Hepatocyte (in vitro differentiated cells): ENCODE data around the gene FKBP14. TPM values are rescaled to one million over a fixed set of nuclear protein-coding genes. Genes with fewer than 3 reads are reported as not detected.

ENCODE experiments used
- DNase-seq: peaks from one replicate; pipeline ENCODE4 v3.0.0-alpha.2; 2016; ENCODE audit warnings: low spot score
- H2AFZ ChIP-seq: fragments of 200-600 bp; sonication (generic); 2 replicates; pipeline ENCODE4 v1.6.0; 2016; ENCODE audit warnings: antibody characterized with exemption, mild to moderate bottlenecking
- H3K27ac ChIP-seq: fragments of 200-600 bp; sonication (generic); 2 replicates; pipeline ENCODE4 v1.5.1; 2016; ENCODE audit warnings: mild to moderate bottlenecking
- H3K27me3 ChIP-seq: fragments of 200-600 bp; sonication (generic); 2 replicates; pipeline ENCODE4 v1.6.1; 2016
- H3K36me3 ChIP-seq: fragments of 200-600 bp; sonication (generic); replicated peaks from 2 replicates; pipeline ENCODE4 v1.5.1; 2016; ENCODE audit warnings: low read depth; ENCODE audit not compliant: insufficient read depth
- H3K4me1 ChIP-seq: fragments of 200-600 bp; sonication (generic); 2 replicates; pipeline ENCODE4 v1.5.1; 2016; ENCODE audit warnings: mild to moderate bottlenecking, moderate library complexity; ENCODE audit not compliant: insufficient read depth
- H3K4me2 ChIP-seq: fragments of 200-600 bp; sonication (generic); 2 replicates; pipeline ENCODE4 v1.6.0; 2016
- H3K4me3 ChIP-seq: fragments of 200-600 bp; sonication (generic); 2 replicates; pipeline ENCODE4 v1.5.1; 2016; ENCODE audit warnings: mild to moderate bottlenecking
- H3K79me2 ChIP-seq: fragments of 200-600 bp; sonication (generic); 2 replicates; pipeline ENCODE4 v1.6.0; 2017; ENCODE audit warnings: mild to moderate bottlenecking
- H3K9me2 ChIP-seq: fragments of 200-600 bp; sonication (generic); replicated peaks from 2 replicates; pipeline ENCODE4 v1.6.0; 2017; ENCODE audit warnings: mild to moderate bottlenecking; ENCODE audit not compliant: insufficient read depth
- H3K9me3 ChIP-seq: fragments of 200-600 bp; sonication (generic); 2 replicates; pipeline ENCODE4 v1.5.1; 2016; ENCODE audit warnings: low read depth, mild to moderate bottlenecking
- H4K20me1 ChIP-seq: fragments of 200-600 bp; sonication (generic); 2 replicates; pipeline ENCODE4 v1.6.0; 2016; ENCODE audit warnings: mild to moderate bottlenecking; ENCODE audit not compliant: insufficient read depth, poor library complexity, severe bottlenecking
- CTCF ChIP-seq: fragments of 200-600 bp; sonication (generic); IDR thresholded peaks from 2 replicates; pipeline ENCODE4 v1.5.1; 2016; ENCODE audit warnings: antibody characterized with exemption, mild to moderate bottlenecking; ENCODE audit not compliant: poor library complexity
- EZH2 ChIP-seq: fragments of 200-600 bp; sonication (generic); IDR thresholded peaks from 2 replicates; pipeline ENCODE4 v1.6.1; 2016; ENCODE audit warnings: antibody characterized with exemption, mild to moderate bottlenecking, borderline replicate concordance
- EZH2phosphoT487 ChIP-seq: fragments of 200-600 bp; sonication (generic); IDR thresholded peaks from one replicate; pipeline ENCODE4 v1.6.1; 2018; ENCODE audit warnings: antibody characterized with exemption, mild to moderate bottlenecking, low read depth, moderate library complexity; ENCODE audit not compliant: unreplicated experiment, severe bottlenecking
- WGBS: methylation state at CpG from one replicate; pipeline ENCODE4 v1.1.6; 2016; ENCODE audit warnings: low lambda C conversion rate; ENCODE audit errors: missing lambda C conversion rate; 5-methylcytosine and 5-hydroxymethylcytosine counted together
- polyA plus RNA-seq: library from polyadenylated mRNA; unstranded; fragments of >200 nt; fragmentation: Nextera tagmentation; extraction: Ambion mirVana; gene quantifications from 2 replicates; pipeline ENCODE4 v1.2.1, GENCODE V29; 2016
- total RNA-seq: library from RNA; depleted of rRNA; stranded (reverse); fragments of >200 nt; gene quantifications from 2 replicates; pipeline ENCODE4 v1.2.3, GENCODE V29; 2014

FKBP14 gene
- total and polyA plus RNA-seq, 2 experiments from 2014 or later: 36.5 to 45.4 TPM

- peaks cover 12% of the 10 kb centered on the region for H4K20me1 ChIP-seq
- DNase-seq: no peak
- H3K79me2 ChIP-seq: peaks cover 75% of the 10 kb centered on the region
- H3K9me3 ChIP-seq: no peaks in the 10 kb centered on the region
- no peaks in the 10 kb centered on the region for H3K27me3 ChIP-seq
- 63% methylated on average over 4 of the region's 4 CpGs for WGBS
- H3K4me2 ChIP-seq: no peak overlapping the region
- H3K4me3 ChIP-seq: no peak overlapping the region
- peaks cover 26% of the 10 kb centered on the region for H3K4me1 ChIP-seq
- H3K9me2 ChIP-seq: no peaks in the 10 kb centered on the region
- no peak overlapping the region for H3K27ac ChIP-seq
- H2AFZ ChIP-seq: no peak overlapping the region
- H3K36me3 ChIP-seq: no peaks in the 10 kb centered on the region
- TF ChIP-seq EZH2phosphoT487 (no peak), EZH2 (no peak)
These were observed 6.0 kb upstream of the FKBP14 start for GRCh38 chr7:30032310-30033125.

DNA sequence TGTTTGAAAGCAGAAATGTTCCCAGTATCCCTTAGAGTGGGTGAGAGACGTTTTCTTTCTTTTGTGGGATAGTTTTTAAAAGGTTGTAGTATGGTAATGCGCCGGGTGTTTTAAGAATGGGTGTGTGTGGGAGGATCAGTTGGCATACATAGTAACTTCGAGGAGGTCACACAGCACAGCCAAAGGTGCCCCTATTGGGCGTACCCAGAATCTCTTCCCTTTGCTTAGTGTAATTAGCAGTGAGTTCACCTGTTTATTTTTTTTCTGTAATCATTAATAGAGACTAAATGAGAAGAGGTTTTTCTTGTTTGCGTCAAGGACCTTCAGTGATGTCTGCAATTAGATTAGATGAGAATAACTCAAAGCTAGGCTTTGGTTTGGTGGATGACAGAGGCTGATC, 3.2 kb upstream of the FKBP14 start:
- peaks cover 68% of the 10 kb centered on the region for H3K79me2 ChIP-seq
- H3K9me2 ChIP-seq: no peaks in the 10 kb centered on the region
- no peaks in the 10 kb centered on the region for H3K36me3 ChIP-seq
- H3K27me3 ChIP-seq: no peaks in the 10 kb centered on the region
- H2AFZ ChIP-seq: no peak overlapping the region
- peaks cover 12% of the 10 kb centered on the region for H4K20me1 ChIP-seq
- DNase-seq: peak; percentile 17
- H3K27ac ChIP-seq: peak overlapping the region; percentile 81
- H3K4me1 ChIP-seq: peaks cover 34% of the 10 kb centered on the region
- H3K9me3 ChIP-seq: no peaks in the 10 kb centered on the region
- TF ChIP-seq EZH2: no peak
- no peak for TF ChIP-seq CTCF
- no peak for TF ChIP-seq EZH2phosphoT487
- peak overlapping the region; percentile 77 for H3K4me2 ChIP-seq
- WGBS: 17% methylated on average over 6 of the region's 6 CpGs
- H3K4me3 ChIP-seq: peak overlapping the region; percentile 88

- Histone ChIP-seq H3K9me3 (no peaks in the 10 kb centered on the region), H3K79me2 (peaks cover 68% of the 10 kb centered on the region), H3K27me3 (no peaks in the 10 kb centered on the region), H3K36me3 (no peaks in the 10 kb centered on the region), H3K27ac (peak overlapping the region; percentile 81), H2AFZ (peak overlapping the region; percentile 77), H3K9me2 (no peaks in the 10 kb centered on the region), H4K20me1 (peaks cover 12% of the 10 kb centered on the region), H3K4me1 (peaks cover 36% of the 10 kb centered on the region), H3K4me3 (peak overlapping the region; percentile 88), H3K4me2 (peak overlapping the region; percentile 77)
- WGBS: 3% methylated on average over 29 of the region's 42 CpGs
- TF ChIP-seq CTCF: no peak
- TF ChIP-seq EZH2phosphoT487: no peak
- no peak for TF ChIP-seq EZH2
- peak; percentile 55 for DNase-seq
These were observed 2.5 kb upstream of the FKBP14 start for GRCh38 chr7:30028749-30029635.

DNA sequence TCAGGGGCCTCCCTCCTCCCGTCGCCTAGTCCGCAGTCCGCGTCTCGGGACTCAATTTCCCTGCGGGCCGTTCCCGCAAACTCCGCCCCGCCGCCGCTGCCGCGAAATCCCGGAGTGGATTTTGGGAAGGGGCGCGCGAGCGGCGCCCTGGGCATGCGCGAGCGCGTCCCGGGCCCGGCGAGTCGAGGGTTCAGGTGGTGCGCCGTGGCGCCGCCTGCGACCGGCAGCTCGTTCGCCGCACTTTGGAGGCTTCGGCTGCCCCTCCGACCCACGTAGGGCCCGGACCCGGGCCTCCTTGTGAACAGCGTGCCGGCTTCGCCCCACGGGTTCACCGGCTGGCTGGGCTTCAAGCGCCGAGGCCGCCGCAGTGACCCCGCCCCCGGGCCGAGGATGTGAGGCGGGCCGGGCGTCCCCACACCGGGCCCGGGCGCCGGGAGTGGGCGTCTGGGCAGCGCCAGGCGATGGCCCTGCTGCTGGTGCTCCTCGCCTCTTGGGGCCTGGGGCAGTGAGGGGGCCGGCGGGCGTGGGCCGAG, 1.8 kb upstream of the FKBP14 start, which contains the start of gene PLEKHA8:
TSS of gene PLEKHA8 (plus strand) at position 197 of the 533 bp plus-strand sequence. CDS start 351 bp downstream, outside the sequence.
- Histone ChIP-seq H3K79me2 (peaks cover 68% of the 10 kb centered on the region), H3K9me3 (no peaks in the 10 kb centered on the region), H3K27ac (peak within 1 kb of the TSS; percentile 81), H2AFZ (peak within 1 kb of the TSS; percentile 77), H3K36me3 (no peaks in the 10 kb centered on the region), H3K4me2 (peak within 1 kb of the TSS; percentile 77), H4K20me1 (peaks cover 12% of the 10 kb centered on the region), H3K4me1 (peaks cover 36% of the 10 kb centered on the region), H3K27me3 (no peaks in the 10 kb centered on the region), H3K9me2 (no peaks in the 10 kb centered on the region), H3K4me3 (peak within 1 kb of the TSS; percentile 88)
- WGBS: 1% methylated on average over 61 of the region's 70 CpGs
- TF ChIP-seq EZH2phosphoT487: no peak
- DNase-seq: peak; percentile 90
